ENCODE measurements around the gene BRWD1.

DNA sequence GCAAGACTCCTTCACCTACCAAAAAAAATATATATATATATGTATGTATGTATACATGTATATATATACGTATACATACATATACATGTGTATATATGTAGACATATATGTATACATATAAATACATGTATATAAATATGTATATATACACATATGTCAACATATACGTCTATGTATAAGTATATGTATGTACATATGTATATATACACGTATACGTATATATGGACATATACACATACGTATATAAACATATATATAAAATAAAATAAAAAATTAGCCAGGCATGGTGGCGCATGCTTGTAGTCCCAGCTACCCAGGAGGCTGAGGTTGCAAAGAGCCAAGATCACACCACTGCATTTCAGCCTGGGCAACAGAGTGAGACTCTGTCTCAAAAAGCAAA is 31.6 kb downstream of the BRWD1 start:
- TF ChIP-seq, protein P1, sequence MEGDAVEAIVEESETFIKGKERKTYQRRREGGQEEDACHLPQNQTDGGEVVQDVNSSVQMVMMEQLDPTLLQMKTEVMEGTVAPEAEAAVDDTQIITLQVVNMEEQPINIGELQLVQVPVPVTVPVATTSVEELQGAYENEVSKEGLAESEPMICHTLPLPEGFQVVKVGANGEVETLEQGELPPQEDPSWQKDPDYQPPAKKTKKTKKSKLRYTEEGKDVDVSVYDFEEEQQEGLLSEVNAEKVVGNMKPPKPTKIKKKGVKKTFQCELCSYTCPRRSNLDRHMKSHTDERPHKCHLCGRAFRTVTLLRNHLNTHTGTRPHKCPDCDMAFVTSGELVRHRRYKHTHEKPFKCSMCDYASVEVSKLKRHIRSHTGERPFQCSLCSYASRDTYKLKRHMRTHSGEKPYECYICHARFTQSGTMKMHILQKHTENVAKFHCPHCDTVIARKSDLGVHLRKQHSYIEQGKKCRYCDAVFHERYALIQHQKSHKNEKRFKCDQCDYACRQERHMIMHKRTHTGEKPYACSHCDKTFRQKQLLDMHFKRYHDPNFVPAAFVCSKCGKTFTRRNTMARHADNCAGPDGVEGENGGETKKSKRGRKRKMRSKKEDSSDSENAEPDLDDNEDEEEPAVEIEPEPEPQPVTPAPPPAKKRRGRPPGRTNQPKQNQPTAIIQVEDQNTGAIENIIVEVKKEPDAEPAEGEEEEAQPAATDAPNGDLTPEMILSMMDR (IDR thresholded peaks at IDR 0.05; ENCODE audit: low read depth, low read length, poor library complexity, severe bottlenecking) = no peak
- no peak for TF ChIP-seq EZH2phosphoT487 (IDR thresholded peaks at IDR 0.05; ENCODE audit: borderline replicate concordance, low read length)
